ENCODE results near the gene AGPAT1.

DNA sequence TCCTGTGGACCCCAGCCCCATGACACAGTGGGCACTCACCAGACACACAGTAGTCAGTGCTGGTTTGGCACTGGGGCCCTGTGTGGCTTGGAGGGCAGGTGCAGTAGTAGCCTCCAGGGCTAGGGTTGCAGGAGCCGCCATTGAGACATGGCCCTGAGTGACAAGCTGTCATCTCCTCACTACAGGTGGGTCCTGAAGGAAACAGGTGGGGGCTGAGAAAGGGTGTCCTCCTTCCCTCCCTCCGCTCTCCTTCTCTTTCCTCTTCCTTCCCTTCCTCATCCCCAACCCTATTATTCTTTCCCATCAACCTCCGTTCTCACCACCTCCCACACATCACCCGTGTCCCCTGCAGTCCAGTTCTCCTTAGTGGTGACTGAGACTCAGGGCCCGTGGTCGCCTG, 37.8 kb upstream of the AGPAT1 start:
- TF ChIP-seq EZH2 (IDR thresholded peaks at IDR 0.05; ENCODE audit: low read depth) = no peak
- TF ChIP-seq, protein P1, sequence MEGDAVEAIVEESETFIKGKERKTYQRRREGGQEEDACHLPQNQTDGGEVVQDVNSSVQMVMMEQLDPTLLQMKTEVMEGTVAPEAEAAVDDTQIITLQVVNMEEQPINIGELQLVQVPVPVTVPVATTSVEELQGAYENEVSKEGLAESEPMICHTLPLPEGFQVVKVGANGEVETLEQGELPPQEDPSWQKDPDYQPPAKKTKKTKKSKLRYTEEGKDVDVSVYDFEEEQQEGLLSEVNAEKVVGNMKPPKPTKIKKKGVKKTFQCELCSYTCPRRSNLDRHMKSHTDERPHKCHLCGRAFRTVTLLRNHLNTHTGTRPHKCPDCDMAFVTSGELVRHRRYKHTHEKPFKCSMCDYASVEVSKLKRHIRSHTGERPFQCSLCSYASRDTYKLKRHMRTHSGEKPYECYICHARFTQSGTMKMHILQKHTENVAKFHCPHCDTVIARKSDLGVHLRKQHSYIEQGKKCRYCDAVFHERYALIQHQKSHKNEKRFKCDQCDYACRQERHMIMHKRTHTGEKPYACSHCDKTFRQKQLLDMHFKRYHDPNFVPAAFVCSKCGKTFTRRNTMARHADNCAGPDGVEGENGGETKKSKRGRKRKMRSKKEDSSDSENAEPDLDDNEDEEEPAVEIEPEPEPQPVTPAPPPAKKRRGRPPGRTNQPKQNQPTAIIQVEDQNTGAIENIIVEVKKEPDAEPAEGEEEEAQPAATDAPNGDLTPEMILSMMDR (conservative IDR thresholded peaks at IDR 0.05) = no peak
